Activated effector memory CD4-positive, alpha-beta T cell treated with anti-CD3 and anti-CD28 coated beads, Interleukin-2, amount 50 U/mL, for 16 hours (primary cell): ENCODE measurements around the gene CTNND2.

Experiments used
- DNase-seq: peaks from one replicate; pipeline ENCODE4 v3.0.0-alpha.2; 2020

CTNND2 gene

GRCh38 chr5:11584017-11584416, 320.2 kb downstream of the CTNND2 start:
- DNase-seq, result no peak

- no peak for DNase-seq
These were observed 324.9 kb downstream of the CTNND2 start for GRCh38 chr5:11579351-11579750.

GRCh38 chr5:11574787-11575186, 329.5 kb downstream of the CTNND2 start:
- no peak for DNase-seq

GRCh38 chr5:11573140-11573992, 330.9 kb downstream of the CTNND2 start:
- DNase-seq, result no peak

GRCh38 chr5:11564706-11565105, 339.5 kb downstream of the CTNND2 start:
- no peak for DNase-seq

GRCh38 chr5:11563822-11564221, 340.4 kb downstream of the CTNND2 start:
- DNase-seq, result no peak

GRCh38 chr5:11560915-11561697, 343.1 kb downstream of the CTNND2 start:
- DNase-seq, result no peak

GRCh38 chr5:11557063-11557462, 347.2 kb downstream of the CTNND2 start:
- DNase-seq, result no peak

GRCh38 chr5:11555171-11555570, 349.1 kb downstream of the CTNND2 start:
- no peak for DNase-seq

GRCh38 chr5:11547730-11548129, 356.5 kb downstream of the CTNND2 start:
- DNase-seq, result no peak

GRCh38 chr5:11547140-11547539, 357.1 kb downstream of the CTNND2 start:
- no peak for DNase-seq

GRCh38 chr5:11540112-11540511, 364.1 kb downstream of the CTNND2 start:
- no peak for DNase-seq

- DNase-seq, result no peak
These were observed 372.3 kb downstream of the CTNND2 start for GRCh38 chr5:11531811-11532555.

- DNase-seq, result no peak
These were observed 375.5 kb downstream of the CTNND2 start for GRCh38 chr5:11528720-11529119.

- no peak for DNase-seq
These were observed 376.4 kb downstream of the CTNND2 start for GRCh38 chr5:11527652-11528349.

GRCh38 chr5:11525020-11525419, 379.2 kb downstream of the CTNND2 start:
- no peak for DNase-seq

GRCh38 chr5:11524188-11524587, 380.1 kb downstream of the CTNND2 start:
- DNase-seq, result no peak

GRCh38 chr5:11522796-11523195, 381.4 kb downstream of the CTNND2 start:
- DNase-seq, result no peak

- no peak for DNase-seq
These were observed 383.9 kb downstream of the CTNND2 start for GRCh38 chr5:11520241-11520930.

GRCh38 chr5:11519236-11519635, 385.0 kb downstream of the CTNND2 start:
- no peak for DNase-seq

GRCh38 chr5:11518676-11519075, 385.6 kb downstream of the CTNND2 start:
- DNase-seq, result no peak
